ENCODE measurements around the gene AP1B1. TPM values are rescaled to one million over a fixed set of nuclear protein-coding genes. Genes with fewer than 3 reads are reported as not detected.

Gene AP1B1
- total and polyA plus RNA-seq, 2 of the 8 experiments (the other 6 are each of a cell fraction or from before 2014, with no cell fraction given), result 64.2 to 86.8 TPM

DNA sequence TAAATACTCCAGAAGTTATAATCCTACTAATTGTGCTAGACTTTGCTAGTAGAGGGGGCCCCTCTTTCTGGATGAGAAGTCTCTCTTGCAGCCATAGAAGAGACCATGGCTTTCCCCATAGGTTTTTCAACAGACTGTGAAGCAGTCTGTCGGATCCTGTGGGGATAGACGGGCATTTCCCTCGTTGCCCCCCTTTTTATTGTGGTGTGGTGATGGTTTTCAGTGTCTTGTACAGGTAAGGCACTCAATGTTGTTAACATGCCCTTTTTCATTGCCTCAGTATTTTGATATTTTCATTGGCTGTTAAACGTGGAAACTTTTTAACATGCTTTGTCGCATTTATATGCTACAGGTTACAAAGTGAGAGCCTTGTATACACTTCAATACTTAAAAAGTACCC, 98.3 kb downstream of the AP1B1 start (continued):
- TF ChIP-seq, protein P1, sequence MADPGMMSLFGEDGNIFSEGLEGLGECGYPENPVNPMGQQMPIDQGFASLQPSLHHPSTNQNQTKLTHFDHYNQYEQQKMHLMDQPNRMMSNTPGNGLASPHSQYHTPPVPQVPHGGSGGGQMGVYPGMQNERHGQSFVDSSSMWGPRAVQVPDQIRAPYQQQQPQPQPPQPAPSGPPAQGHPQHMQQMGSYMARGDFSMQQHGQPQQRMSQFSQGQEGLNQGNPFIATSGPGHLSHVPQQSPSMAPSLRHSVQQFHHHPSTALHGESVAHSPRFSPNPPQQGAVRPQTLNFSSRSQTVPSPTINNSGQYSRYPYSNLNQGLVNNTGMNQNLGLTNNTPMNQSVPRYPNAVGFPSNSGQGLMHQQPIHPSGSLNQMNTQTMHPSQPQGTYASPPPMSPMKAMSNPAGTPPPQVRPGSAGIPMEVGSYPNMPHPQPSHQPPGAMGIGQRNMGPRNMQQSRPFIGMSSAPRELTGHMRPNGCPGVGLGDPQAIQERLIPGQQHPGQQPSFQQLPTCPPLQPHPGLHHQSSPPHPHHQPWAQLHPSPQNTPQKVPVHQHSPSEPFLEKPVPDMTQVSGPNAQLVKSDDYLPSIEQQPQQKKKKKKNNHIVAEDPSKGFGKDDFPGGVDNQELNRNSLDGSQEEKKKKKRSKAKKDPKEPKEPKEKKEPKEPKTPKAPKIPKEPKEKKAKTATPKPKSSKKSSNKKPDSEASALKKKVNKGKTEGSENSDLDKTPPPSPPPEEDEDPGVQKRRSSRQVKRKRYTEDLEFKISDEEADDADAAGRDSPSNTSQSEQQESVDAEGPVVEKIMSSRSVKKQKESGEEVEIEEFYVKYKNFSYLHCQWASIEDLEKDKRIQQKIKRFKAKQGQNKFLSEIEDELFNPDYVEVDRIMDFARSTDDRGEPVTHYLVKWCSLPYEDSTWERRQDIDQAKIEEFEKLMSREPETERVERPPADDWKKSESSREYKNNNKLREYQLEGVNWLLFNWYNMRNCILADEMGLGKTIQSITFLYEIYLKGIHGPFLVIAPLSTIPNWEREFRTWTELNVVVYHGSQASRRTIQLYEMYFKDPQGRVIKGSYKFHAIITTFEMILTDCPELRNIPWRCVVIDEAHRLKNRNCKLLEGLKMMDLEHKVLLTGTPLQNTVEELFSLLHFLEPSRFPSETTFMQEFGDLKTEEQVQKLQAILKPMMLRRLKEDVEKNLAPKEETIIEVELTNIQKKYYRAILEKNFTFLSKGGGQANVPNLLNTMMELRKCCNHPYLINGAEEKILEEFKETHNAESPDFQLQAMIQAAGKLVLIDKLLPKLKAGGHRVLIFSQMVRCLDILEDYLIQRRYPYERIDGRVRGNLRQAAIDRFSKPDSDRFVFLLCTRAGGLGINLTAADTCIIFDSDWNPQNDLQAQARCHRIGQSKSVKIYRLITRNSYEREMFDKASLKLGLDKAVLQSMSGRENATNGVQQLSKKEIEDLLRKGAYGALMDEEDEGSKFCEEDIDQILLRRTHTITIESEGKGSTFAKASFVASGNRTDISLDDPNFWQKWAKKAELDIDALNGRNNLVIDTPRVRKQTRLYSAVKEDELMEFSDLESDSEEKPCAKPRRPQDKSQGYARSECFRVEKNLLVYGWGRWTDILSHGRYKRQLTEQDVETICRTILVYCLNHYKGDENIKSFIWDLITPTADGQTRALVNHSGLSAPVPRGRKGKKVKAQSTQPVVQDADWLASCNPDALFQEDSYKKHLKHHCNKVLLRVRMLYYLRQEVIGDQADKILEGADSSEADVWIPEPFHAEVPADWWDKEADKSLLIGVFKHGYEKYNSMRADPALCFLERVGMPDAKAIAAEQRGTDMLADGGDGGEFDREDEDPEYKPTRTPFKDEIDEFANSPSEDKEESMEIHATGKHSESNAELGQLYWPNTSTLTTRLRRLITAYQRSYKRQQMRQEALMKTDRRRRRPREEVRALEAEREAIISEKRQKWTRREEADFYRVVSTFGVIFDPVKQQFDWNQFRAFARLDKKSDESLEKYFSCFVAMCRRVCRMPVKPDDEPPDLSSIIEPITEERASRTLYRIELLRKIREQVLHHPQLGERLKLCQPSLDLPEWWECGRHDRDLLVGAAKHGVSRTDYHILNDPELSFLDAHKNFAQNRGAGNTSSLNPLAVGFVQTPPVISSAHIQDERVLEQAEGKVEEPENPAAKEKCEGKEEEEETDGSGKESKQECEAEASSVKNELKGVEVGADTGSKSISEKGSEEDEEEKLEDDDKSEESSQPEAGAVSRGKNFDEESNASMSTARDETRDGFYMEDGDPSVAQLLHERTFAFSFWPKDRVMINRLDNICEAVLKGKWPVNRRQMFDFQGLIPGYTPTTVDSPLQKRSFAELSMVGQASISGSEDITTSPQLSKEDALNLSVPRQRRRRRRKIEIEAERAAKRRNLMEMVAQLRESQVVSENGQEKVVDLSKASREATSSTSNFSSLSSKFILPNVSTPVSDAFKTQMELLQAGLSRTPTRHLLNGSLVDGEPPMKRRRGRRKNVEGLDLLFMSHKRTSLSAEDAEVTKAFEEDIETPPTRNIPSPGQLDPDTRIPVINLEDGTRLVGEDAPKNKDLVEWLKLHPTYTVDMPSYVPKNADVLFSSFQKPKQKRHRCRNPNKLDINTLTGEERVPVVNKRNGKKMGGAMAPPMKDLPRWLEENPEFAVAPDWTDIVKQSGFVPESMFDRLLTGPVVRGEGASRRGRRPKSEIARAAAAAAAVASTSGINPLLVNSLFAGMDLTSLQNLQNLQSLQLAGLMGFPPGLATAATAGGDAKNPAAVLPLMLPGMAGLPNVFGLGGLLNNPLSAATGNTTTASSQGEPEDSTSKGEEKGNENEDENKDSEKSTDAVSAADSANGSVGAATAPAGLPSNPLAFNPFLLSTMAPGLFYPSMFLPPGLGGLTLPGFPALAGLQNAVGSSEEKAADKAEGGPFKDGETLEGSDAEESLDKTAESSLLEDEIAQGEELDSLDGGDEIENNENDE (IDR thresholded peaks at IDR 0.05; ENCODE audit: insufficient replicate concordance, low read length), result no peak
- TF ChIP-seq SRF (IDR thresholded peaks at IDR 0.05; ENCODE audit: low read depth, low read length) (no peak), EZH2 (IDR thresholded peaks at IDR 0.05; ENCODE audit: low read depth, low read length, severe bottlenecking) (no peak)

All from H1 (cell line).